Glutamatergic neuron (in vitro differentiated cells): ENCODE results near the gene CATSPERZ. TPM values are rescaled to one million over a fixed set of nuclear protein-coding genes. Genes with fewer than 3 reads are reported as not detected.

Experiments
- DNase-seq: peaks from one replicate; pipeline ENCODE4 v3.0.0; 2022
- H3K27ac Mint-ChIP-seq: one replicate; pipeline ENCODE4 v1.8.0; 2020; ENCODE audit warnings: mild to moderate bottlenecking, mixed read lengths, inconsistent platforms; ENCODE audit not compliant: unreplicated experiment
- H3K27me3 Mint-ChIP-seq: one replicate; pipeline ENCODE4 v1.8.0; 2020; ENCODE audit warnings: mild to moderate bottlenecking, moderate library complexity, mixed read lengths, inconsistent platforms; ENCODE audit not compliant: unreplicated experiment
- H3K36me3 Mint-ChIP-seq: one replicate; pipeline ENCODE4 v1.8.0; 2020; ENCODE audit warnings: mild to moderate bottlenecking, mixed read lengths, inconsistent platforms; ENCODE audit not compliant: unreplicated experiment
- H3K4me1 Mint-ChIP-seq: one replicate; pipeline ENCODE4 v1.8.0; 2020; ENCODE audit warnings: mild to moderate bottlenecking, low read depth, mixed read lengths, inconsistent platforms; ENCODE audit not compliant: unreplicated experiment
- H3K4me3 Mint-ChIP-seq: one replicate; pipeline ENCODE4 v1.8.0; 2020; ENCODE audit warnings: mild to moderate bottlenecking, mixed read lengths, inconsistent platforms; ENCODE audit not compliant: unreplicated experiment
- H3K9me3 Mint-ChIP-seq: one replicate; pipeline ENCODE4 v1.8.0; 2020; ENCODE audit warnings: mild to moderate bottlenecking, moderate library complexity, mixed read lengths, inconsistent platforms; ENCODE audit not compliant: unreplicated experiment
- CTCF ChIP-seq: fragments of 200-600 bp; sonication (generic); IDR thresholded peaks from one replicate; pipeline ENCODE4 v1.5.0; 2021; ENCODE audit not compliant: partially characterized antibody, unreplicated experiment
- total RNA-seq: library from RNA; stranded (reverse); fragmentation: NEBNext Ultra II Directional; extraction: Animal tissue kit (Norgen Biotek cat#: 25700); gene quantifications from one replicate; pipeline ENCODE4 v1.2.1, GENCODE V29; 2021; ENCODE audit not compliant: unreplicated experiment

Gene CATSPERZ
- total RNA-seq, 1 donor from 2014 or later = not detected

GRCh38 chr11:64334764-64335735 is 34.9 kb downstream of the CATSPERZ start:
- peak overlapping the region; percentile 97 for H3K27ac Mint-ChIP-seq
- H3K27me3 Mint-ChIP-seq = peaks cover 14% of the 10 kb centered on the region

GRCh38 chr11:64337538-64338249 is 37.5 kb downstream of the CATSPERZ start:
- Mint-ChIP-seq H3K27ac (peak overlapping the region; percentile 43), H3K4me3 (peak overlapping the region; percentile 30), H3K36me3 (peaks cover 4% of the 10 kb centered on the region), H3K4me1 (peaks cover 28% of the 10 kb centered on the region), H3K9me3 (peaks cover 25% of the 10 kb centered on the region), H3K27me3 (peaks cover 11% of the 10 kb centered on the region)
- no peak for DNase-seq
- TF ChIP-seq CTCF = no peak

More at GRCh38 chr11:64334764-64335735, 34.9 kb downstream of the CATSPERZ start:
- peaks cover 17% of the 10 kb centered on the region for H3K9me3 Mint-ChIP-seq
- peaks cover 27% of the 10 kb centered on the region for H3K4me1 Mint-ChIP-seq
- peaks cover 4% of the 10 kb centered on the region for H3K36me3 Mint-ChIP-seq
- H3K4me3 Mint-ChIP-seq = peak overlapping the region; percentile 82
- TF ChIP-seq CTCF = no peak
- DNase-seq = peak; percentile 87

- peak overlapping the region; percentile 34 for H3K27ac Mint-ChIP-seq
- peaks cover 30% of the 10 kb centered on the region for H3K4me1 Mint-ChIP-seq
- no peak overlapping the region for H3K4me3 Mint-ChIP-seq
- DNase-seq = no peak
- peaks cover 10% of the 10 kb centered on the region for H3K27me3 Mint-ChIP-seq
- H3K36me3 Mint-ChIP-seq = peaks cover 4% of the 10 kb centered on the region
- TF ChIP-seq CTCF = no peak
- peaks cover 20% of the 10 kb centered on the region for H3K9me3 Mint-ChIP-seq
Observed at GRCh38 chr11:64338716-64339115, 38.6 kb downstream of the CATSPERZ start.

- Mint-ChIP-seq H3K9me3 (peaks cover 20% of the 10 kb centered on the region), H3K36me3 (peaks cover 4% of the 10 kb centered on the region), H3K4me1 (peaks cover 30% of the 10 kb centered on the region), H3K27ac (peak overlapping the region; percentile 34), H3K27me3 (peaks cover 9% of the 10 kb centered on the region), H3K4me3 (no peak overlapping the region)
- TF ChIP-seq CTCF = no peak
- DNase-seq = no peak
Observed at GRCh38 chr11:64339286-64339685, 39.1 kb downstream of the CATSPERZ start.
